ENCODE data around the gene BHLHA15.

DNA sequence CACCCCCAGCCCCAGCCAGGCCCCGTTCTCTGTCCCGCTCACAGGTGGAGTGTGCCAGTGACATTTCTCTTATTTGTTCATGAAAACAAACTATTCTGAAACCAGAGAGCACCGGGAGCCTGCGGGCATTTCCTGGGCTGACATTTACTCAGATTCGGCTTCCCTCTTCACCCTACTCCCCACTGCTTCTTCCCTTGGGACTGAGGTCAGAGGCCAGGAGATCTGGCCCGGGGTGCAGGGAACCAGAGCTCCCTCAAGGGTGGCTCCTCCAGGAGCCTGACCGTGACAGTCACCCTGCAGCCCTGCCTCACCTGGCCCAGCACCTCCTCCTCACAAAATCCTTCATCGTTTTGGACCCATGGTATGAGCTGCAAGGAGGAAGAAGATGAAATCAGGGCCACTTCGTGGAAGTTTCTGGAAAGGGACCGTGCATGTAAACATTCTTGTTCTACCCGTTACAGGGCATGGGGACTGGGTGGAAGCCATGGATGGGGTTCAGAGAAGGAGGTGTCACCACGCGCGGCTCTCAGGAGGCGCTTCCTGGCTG is 12.2 kb downstream of the BHLHA15 start:
- TF ChIP-seq, protein P1, sequence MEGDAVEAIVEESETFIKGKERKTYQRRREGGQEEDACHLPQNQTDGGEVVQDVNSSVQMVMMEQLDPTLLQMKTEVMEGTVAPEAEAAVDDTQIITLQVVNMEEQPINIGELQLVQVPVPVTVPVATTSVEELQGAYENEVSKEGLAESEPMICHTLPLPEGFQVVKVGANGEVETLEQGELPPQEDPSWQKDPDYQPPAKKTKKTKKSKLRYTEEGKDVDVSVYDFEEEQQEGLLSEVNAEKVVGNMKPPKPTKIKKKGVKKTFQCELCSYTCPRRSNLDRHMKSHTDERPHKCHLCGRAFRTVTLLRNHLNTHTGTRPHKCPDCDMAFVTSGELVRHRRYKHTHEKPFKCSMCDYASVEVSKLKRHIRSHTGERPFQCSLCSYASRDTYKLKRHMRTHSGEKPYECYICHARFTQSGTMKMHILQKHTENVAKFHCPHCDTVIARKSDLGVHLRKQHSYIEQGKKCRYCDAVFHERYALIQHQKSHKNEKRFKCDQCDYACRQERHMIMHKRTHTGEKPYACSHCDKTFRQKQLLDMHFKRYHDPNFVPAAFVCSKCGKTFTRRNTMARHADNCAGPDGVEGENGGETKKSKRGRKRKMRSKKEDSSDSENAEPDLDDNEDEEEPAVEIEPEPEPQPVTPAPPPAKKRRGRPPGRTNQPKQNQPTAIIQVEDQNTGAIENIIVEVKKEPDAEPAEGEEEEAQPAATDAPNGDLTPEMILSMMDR (IDR thresholded peaks at IDR 0.05) = no peak
- no peak for TF ChIP-seq POLR2A (IDR thresholded peaks at IDR 0.05)

Measured in body of pancreas (tissue), 4 donors.